GM18526 (cell line): ENCODE measurements around the gene FHOD3.

Experiments used
- POLR2A ChIP-seq: IDR thresholded peaks from 3 replicates; pipeline ENCODE4 v1.6.1; 2011; ENCODE audit not compliant: insufficient read length; ENCODE audit errors: extremely low read depth

FHOD3 gene

DNA sequence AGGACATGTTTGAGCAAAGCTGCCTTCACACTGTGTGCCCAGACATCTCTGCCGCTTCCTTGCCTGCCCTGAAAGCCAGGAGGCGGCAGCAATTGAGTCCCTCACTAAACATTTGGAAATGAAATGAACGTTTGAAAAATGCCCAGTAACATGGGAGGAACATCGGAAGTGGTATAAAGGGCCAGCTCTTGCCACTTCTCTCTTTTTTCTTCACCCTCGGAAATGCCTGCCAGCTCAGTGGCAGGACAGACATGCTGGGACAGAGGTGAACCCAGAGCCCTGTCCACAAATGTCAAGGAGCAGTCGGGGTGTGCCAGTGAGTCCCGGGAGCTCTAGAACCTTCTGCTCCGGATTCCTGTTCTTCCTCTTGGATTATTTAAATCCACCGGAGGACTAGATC lies 485.2 kb downstream of the FHOD3 start:
- TF ChIP-seq POLR2A = no peak

DNA sequence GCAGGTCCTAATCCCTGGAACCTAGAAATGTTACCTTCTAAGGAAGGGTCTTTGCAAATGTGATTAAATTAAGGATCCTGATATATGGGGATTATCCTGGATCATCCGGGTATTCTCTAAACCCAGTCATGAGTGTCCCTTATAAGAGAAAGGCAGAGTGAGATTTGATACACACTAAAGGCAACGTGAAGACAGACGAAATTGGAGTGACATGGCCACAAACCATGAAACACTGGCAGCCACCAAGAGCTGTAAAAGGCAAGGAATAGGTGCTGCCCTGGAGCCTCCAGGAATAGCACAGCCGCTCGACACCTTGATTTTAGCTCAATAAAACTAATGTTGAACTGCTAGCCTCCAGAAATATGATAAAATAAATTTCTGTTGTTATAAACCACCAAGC lies 486.3 kb downstream of the FHOD3 start:
- TF ChIP-seq POLR2A = no peak

DNA sequence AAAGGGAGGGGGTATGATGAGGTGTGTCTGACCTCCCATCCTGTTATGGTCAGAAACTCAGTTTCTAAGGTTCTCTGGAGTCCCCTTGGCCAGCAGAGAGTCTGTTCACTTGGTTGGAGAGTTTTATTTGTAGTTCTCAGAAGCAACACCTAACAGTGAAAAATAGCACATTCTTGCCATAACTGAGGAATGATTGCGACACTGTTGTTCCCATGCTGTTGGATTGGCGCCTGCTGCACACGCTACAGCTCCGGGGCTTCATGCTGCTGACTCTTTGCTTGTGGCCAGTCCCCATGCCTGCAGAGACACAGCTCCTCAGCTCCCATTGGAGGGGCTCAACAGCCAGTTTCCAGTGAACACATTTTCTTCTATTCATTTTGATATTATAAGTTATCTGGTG lies 489.2 kb downstream of the FHOD3 start:
- TF ChIP-seq POLR2A = no peak

DNA sequence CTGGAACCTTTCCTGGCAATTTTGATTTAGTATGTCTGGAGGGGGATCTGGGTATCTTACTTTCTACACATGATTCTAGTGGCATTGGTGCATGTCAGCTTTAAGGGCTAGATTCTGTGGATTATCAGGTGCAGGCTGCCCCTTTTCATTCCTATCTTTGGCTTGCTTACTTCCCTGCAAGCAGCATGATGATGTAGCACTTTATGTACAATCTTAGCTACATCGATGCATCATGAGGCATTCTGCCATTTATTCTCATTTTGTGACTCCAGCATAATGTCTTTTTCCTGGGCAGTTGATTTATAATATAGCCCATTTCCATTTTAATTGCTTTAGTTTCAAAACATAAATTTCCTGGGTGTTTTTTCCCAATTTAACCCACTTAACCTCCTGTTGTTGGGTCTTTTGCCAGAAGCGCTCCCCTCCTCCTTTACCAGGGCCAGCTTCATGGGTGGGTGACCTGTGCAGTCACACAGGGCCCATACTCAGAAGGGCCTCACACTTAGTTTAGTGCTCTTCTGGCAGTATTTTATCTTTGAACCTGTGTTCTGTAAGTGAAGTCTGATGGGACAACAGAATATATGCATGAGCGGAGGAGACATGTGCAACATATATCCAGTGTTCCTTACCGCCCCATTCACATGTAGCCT lies 495.2 kb downstream of the FHOD3 start:
- no peak for TF ChIP-seq POLR2A

DNA sequence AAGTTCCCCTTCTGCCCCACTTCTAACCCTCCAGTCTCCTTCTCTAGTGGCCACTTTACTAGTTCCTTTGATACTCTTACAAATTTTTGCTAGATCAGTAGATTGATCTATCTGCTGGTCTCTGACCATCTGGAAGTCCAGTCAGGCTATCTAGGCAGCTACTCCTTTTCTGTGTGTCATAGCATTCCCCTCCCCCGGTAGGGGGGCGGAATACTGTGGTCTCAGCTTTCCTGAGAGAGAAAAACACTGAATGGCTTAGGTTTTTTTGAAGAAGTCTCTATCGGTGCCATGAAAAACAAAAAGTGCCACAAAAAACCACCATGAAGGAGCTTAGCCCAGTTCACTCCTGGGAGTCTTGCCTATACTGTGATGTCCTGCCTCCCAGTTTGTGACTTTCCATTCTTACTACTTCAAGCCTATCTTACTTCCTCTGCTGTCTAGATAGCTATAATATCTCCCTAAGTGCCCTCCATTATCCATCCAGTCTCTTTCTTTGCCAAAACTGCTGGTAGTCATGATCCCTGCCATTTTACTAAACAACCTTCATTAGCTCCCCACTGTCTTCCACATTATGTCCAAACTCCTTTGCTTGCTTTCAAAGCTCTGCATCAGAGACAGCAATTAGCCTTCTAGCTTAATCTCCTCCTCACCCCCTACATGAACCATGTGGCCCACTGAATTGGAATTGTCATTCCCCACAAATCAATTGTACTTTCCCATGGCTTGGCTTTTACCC lies 501.4 kb downstream of the FHOD3 start:
- no peak for TF ChIP-seq POLR2A

DNA sequence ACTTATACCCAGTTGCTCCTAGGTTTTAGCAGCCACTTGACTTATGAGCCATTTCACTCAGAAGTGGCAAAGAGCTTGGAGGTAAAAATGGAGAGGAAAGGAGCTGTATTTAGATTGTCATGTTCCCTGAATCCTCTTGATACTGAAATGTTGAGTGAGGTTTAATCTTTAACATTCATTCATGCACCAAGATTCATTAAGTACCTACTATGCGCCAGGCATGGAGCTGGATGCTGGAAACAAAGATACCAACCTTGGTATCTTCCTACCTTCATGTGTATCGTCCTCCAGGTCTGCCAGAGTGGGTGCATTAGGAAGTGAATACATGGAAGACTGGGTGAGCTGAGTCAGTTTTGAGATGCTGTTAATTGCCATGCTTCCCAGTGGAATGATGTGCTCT lies 507.6 kb downstream of the FHOD3 start:
- no peak for TF ChIP-seq POLR2A

DNA sequence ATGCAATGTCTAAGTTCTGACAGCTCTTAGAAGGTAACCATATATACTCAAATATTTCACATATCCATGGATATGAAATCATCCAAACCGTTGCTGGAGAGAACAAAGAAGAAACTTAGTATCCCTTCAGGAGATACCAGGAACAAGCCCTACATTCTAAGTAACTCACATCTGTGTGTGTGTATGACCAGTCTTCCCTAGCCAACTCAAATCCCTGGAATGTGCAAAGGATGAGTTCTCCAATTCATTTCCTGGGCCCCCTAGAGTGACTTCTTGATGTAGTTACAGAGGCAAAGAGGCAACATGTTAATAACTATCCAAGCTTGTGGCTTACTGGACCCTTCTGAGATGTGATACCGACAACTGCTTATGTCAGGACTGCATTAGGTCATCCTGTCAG lies 511.2 kb downstream of the FHOD3 start:
- TF ChIP-seq POLR2A = no peak

DNA sequence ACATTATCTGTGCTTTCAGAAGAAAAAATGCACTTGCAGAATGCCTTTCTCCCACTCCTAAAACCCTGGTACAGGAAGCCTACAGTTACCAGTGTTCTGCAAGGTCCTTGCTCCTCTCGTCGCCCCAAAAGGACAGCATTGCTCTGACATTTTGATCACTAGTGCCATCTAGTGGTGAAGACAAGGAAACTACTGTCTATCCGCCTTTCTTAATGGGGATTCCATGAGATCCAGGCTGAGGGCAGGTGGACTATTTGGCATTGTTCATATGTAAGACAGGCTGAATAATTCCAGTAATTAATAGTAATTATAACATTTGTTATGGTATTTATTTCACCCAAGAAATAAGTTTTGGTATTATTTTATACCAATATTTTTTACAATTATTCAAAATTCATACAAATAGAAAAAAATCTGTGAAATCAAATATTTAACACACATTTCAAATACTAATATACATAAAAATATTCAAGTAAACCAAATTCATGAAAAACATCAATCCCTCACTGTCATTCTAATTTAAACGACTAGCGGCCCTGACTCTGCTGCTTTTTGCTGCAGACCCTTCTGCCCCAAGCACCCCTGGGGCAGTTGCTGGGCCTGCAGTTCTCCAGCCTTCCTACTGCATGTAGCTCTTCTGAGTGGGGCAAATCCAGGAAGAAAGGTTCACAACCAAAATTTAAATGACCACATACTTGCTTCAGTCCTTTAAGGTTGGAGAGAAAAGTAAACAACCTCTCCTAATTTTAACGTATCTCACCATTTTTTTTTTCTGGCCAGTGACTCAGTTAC lies 512.3 kb downstream of the FHOD3 start:
- no peak for TF ChIP-seq POLR2A

DNA sequence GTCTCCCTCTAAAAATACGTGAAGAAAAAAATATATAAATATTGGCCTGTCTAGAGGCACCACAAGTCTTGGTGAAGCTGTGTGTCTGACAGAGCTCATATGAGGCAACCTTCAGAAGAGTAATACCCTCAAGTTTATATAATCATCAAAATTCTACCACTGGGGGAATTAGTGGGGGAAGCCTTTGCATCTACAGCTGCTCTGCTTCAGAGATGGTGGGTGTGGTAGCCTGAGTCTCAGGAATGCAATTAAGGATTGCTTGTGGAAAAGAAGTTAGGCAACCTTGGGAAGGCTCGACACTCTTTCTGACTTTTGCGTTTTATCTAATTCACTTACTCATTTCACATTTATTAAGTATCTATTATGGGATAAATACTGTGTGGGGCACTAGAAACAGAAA lies 513.9 kb downstream of the FHOD3 start:
- TF ChIP-seq POLR2A = no peak

DNA sequence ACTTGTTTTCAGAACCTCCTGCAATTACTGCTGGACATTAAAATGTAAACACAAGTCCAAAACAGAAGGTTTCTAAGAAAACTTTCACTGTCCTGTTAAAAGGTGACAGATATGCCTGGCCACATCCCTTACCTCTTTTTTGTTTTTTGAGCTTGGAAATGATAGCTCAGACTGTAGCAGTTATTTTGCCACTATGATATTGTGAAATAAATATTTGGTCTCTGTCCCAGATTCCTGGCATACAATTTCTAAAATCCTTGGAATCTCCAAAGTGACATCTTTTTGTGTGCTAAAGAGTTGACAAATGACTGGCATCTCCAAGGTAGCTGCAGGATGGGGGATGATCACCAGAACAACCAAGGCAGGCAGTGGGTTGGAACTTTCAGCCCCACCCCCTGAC lies 514.4 kb downstream of the FHOD3 start:
- TF ChIP-seq POLR2A = no peak

DNA sequence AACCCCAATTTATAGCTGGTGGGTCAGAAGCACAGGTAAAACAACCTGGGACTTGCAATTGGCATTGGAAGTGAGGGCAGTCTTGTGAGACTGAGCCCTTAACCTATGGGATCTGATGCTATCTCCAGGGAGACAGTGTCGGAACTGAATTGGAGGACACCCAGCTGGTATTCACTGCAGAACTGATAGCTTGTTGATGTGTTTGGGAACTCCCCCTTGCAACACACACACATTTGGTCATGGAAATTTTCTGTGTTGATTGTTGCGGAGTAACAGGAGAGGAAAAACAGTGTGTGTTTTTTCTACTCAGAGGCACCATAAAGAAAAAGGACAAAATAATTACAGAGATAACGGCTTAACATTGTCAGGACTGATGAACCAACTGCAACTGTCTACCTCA lies 515.2 kb downstream of the FHOD3 start:
- TF ChIP-seq POLR2A = no peak

DNA sequence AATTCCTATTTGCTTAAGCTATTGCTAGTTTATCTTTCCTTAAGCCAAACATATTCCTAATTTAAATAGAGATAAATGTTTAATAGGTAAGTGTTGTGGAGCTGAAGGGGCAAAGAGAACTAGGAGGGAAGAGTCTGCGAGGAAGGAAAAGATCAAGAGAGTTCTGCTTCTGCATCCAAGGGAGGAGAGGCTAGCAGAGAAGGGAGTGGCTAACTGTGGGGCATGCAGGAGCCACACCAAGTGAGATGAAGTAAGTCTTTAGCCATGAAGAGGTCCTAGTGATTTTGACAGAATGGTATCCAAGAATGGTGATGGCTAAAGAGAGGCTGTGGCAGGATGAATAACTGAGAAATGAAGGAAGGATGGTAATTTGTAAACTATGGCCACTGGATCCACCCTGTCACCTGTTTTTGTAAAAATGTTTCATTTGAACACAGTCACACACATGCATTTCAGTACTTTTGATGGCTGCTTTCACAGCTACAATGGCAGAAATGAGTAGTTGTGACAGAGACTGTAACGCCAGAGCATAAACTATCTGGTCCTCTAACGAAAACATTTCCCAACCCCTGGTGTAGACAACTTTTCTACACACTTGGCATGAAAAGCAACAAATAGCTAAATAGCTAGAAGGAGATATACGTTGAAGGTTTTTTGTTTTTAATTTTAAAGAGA lies 515.7 kb downstream of the FHOD3 start:
- TF ChIP-seq POLR2A = no peak

DNA sequence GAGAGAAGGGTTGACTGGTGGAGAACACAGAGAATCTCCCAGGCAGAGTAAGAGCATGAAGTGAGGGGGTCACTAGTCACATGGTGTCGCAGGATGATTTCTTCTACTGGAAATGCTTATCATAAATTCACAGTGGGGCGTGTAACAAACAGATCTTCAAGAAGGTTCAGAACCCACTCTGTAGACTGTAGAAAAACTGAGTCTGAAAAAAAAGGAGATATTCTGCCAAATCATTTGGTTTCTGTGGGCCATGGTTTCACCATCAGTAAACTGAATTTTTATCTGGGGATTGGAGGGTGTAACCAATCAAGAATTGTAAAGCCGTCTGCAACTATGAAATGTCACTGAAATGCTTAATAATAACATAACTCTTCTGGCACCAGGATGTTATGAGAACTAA lies 516.3 kb downstream of the FHOD3 start:
- no peak for TF ChIP-seq POLR2A

DNA sequence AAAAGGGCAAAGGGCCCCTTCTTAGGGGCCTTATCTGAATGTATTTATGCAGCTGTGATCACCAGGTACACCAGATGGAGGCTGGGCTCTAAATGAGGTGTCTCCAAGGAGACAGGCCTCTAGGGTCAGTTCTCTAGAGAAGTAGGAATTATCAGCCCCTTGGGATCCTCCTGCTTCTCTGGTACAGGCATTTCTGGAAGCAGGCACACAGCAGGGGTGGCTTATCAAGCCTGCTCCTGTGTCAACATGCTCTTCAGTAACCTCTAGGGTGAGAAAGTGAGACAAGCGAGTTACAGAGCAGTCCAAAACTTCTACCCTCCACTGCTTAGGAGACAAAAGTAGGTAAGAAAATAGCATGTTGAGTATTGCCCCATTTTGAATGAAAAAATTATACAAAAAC lies 517.5 kb downstream of the FHOD3 start:
- no peak for TF ChIP-seq POLR2A

DNA sequence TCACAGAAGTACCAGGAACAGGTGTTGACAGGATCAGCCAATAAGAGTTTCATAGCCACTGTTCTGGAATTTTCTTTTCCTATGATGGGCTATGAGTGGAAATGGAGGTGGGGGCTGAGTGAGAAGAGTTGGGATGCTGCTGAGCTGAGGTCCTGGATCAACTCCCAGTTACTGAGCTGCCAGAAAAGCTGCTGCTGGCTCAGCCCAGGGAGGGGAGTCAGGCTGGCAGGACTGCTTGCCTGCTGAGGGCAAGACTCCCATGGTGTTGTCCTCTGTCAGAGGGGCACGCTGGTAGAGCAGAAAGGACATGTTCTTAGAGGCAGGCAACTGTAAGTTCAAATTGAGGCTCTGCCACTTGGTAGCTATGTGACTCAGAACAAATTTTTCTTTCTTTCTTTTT lies 519.5 kb downstream of the FHOD3 start:
- no peak for TF ChIP-seq POLR2A

DNA sequence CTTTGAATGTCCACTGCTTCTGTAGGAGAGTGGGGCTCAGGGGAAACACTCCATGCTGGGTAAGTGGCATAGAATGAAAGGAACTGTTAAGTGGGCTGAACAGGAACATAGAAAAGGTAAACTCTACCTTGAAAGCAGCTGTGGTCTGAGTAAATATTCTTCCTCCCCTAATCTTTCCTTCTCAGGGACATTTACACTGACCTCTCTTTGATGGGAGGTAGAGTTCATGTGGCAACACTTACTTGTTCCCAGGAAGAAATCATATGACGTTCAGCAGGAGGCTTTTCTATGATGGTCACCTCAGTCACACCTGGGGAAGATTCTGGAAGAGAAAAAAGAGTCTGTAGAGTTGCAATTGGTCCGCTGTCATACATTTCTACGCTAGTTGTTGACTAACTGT lies 521.1 kb downstream of the FHOD3 start:
- TF ChIP-seq POLR2A = no peak
